Measurements from ENCODE around the gene C10orf67. TPM values are rescaled to one million over a fixed set of nuclear protein-coding genes. Genes with fewer than 3 reads are reported as not detected.

The C10orf67 gene
- total and polyA plus RNA-seq, 9 donors: 0.08 to 1.0 (median 0.28) TPM

DNA sequence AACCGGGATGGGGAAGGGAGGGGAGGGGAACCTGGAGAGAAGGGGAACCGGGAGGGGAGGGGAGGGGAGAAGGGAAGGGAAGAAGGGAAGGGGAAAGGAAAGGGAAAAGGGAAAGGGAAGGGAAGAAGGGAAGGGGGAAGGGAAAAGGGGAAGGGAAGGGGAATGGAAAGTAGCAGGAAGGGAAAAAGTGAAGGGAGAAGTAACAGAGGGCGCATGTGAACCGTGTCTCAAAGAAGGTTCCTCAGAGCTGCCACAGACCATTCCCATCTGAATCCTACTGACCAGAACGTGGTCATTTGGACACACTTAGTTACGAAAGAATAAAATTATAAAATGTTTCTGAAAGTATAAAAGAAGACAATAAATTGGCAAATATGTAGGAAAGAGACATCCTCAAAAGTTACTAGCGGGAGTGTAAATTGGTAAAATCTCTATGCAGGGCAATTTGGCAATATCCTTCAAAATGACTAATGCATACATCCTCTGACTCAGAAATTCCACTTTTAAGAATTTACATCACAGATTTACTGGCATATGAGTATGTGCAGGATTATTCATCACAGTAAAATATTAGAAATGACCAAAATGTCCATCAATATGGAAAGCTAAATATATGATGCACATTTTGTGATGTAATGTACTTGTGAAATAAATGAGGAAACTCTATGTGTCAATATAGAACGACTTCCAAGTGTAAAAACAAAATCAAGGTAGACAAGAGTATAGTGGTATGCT is 12.9 kb downstream of the C10orf67 start:
- no peaks in the 10 kb centered on the region for H3K9me3 ChIP-seq
- WGBS, 3 donors: 77 to 84% (median 78%) methylated on average over 8 of the region's 8 CpGs
- H3K4me1 ChIP-seq (ENCODE audit: insufficient read depth): no peaks in the 10 kb centered on the region
- intact Hi-C loops (cut with DNase I): no loop called here
- no peak overlapping the region for H3K27ac ChIP-seq
- H3K4me3 ChIP-seq: no peak overlapping the region
- DNase-seq: no peak
- no peaks in the 10 kb centered on the region for H3K36me3 ChIP-seq
- H3K27me3 ChIP-seq: no peaks in the 10 kb centered on the region
- no peak for TF ChIP-seq EP300 (IDR thresholded peaks at IDR 0.05)

DNA sequence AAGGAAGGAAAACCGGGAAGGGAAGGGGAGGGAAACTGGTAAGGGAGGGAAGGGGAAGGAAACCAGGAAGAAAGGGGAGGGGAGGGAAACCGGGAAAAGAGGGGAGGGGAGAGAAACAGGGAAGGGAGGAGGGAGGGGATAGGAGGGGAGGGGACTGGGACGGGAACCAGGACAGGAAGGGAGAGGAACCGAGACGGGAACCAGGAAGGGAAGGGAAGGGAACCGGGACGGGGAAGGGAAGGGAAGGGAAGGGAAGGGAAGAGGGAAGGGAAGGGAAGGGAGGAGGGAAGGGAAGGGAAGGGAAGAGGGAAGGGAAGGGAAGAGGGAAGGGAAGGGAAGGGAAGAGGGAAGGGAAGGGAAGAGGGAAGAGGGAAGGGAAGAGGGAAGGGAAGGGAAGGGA is 13.6 kb downstream of the C10orf67 start:
- Histone ChIP-seq H3K4me3 (no peak overlapping the region), H3K27ac (no peak overlapping the region), H3K4me1 (ENCODE audit: insufficient read depth) (no peaks in the 10 kb centered on the region), H3K27me3 (no peaks in the 10 kb centered on the region), H3K9me3 (no peaks in the 10 kb centered on the region), H3K36me3 (no peaks in the 10 kb centered on the region)
- TF ChIP-seq EP300 (IDR thresholded peaks at IDR 0.05) (no peak), POLR2A (IDR thresholded peaks at IDR 0.05) (no peak)
- TF ChIP-seq, protein P1, sequence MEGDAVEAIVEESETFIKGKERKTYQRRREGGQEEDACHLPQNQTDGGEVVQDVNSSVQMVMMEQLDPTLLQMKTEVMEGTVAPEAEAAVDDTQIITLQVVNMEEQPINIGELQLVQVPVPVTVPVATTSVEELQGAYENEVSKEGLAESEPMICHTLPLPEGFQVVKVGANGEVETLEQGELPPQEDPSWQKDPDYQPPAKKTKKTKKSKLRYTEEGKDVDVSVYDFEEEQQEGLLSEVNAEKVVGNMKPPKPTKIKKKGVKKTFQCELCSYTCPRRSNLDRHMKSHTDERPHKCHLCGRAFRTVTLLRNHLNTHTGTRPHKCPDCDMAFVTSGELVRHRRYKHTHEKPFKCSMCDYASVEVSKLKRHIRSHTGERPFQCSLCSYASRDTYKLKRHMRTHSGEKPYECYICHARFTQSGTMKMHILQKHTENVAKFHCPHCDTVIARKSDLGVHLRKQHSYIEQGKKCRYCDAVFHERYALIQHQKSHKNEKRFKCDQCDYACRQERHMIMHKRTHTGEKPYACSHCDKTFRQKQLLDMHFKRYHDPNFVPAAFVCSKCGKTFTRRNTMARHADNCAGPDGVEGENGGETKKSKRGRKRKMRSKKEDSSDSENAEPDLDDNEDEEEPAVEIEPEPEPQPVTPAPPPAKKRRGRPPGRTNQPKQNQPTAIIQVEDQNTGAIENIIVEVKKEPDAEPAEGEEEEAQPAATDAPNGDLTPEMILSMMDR (IDR thresholded peaks at IDR 0.05): no peak
- DNase-seq: no peak
- WGBS, 3 donors: 79 to 92% (median 82%) methylated on average over 6 to 7 of the region's 7 CpGs
- intact Hi-C loops (cut with DNase I): no loop called here

DNA sequence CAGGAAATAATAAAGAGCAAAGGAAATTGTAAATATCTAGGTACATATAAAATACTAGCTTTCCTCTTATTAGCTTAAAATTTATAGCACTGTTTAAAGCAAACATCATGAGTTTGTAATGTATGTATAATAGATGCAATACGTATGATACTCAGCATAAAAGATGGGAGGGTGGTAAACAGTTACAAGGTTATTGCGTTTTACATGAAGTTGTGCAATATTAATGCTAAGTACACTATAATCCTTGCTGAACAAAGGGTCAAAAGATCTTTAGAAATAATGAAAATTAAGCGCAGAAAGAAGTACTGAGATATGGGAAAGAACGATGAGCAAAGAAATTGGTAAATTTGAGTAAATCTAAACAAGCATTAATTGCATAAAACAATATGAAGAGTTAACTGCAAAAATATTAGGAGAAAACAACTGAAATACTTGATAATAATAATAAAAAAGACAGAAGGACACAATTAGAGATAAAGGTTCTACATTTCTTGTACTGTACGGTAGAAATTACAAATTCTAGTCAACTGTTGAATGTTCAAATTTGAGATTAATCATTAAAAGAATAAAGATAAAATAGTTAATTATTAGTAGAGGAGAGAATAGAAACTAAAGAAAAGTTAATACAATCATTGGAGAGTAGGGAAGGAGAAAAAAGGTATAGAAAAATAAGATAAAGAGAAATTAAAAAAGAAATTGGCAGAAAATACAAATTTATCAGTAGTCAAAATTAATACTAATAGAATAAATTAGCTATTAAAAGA is 17.9 kb downstream of the C10orf67 start:
- intact Hi-C loops (cut with DNase I): no loop called here
- no peaks in the 10 kb centered on the region for H3K9me3 ChIP-seq
- H3K27ac ChIP-seq: no peak overlapping the region
- no peaks in the 10 kb centered on the region for H3K27me3 ChIP-seq
- no peaks in the 10 kb centered on the region for H3K4me1 ChIP-seq (ENCODE audit: insufficient read depth)
- no peak for DNase-seq
- H3K4me3 ChIP-seq: no peak overlapping the region
- TF ChIP-seq, protein P1 (IDR thresholded peaks at IDR 0.05): no peak
- TF ChIP-seq EP300 (IDR thresholded peaks at IDR 0.05) (no peak), POLR2A (IDR thresholded peaks at IDR 0.05) (no peak)
- no peaks in the 10 kb centered on the region for H3K36me3 ChIP-seq
- 76 to 91% (median 87%) methylated on average over 5 of the region's 5 CpGs for WGBS, 3 donors

DNA sequence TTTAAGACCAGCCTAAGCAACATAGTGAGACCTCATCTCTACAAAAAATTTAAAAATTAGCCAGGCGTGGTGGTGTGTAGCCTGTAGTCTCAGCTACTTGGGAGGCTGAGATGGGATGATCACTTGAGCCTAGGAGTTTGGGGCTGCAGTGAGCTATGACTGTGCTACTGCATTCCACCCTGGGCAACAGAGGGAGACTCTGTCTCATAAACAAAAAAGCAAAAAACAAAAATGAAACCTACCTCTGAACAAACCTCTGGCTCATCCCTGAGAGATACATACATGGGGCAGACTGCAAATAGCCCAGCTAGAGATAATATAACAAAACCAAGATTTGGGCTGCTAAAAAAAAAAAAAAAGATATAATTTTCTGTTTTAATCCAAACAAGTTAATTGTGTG is 19.5 kb downstream of the C10orf67 start:
- WGBS, 3 donors: 89 to 100% (median 90%) methylated on average over 1 of the region's 1 CpG
- intact Hi-C loops (cut with DNase I): no loop called here
- Histone ChIP-seq H3K4me1 (ENCODE audit: insufficient read depth) (no peaks in the 10 kb centered on the region), H3K36me3 (no peaks in the 10 kb centered on the region), H3K27me3 (no peaks in the 10 kb centered on the region), H3K27ac (no peak overlapping the region), H3K4me3 (no peak overlapping the region), H3K9me3 (no peaks in the 10 kb centered on the region)
- DNase-seq: no peak
- TF ChIP-seq EP300 (IDR thresholded peaks at IDR 0.05) (no peak), POLR2A (IDR thresholded peaks at IDR 0.05) (no peak)
- TF ChIP-seq, protein P1 (IDR thresholded peaks at IDR 0.05): no peak

DNA sequence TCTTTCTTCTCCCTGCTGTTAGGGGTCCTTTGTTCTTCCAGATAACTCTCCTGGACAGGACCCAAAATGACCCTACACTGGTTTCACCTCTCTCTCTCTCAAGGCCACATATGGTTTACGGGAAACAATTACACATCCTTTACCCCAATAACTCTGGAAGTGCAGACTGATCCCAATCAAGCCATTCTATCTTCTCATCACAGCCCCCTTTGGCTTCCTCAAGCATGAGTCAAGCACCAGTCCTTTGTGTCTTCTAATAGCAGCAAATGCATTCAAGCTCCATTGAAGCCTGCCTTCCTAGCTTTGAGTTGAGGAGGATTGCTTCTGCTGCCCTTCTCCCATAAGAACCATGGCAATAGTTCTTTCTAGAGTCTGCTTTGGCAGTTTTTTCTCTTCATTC is 20.2 kb downstream of the C10orf67 start:
- H3K36me3 ChIP-seq: no peaks in the 10 kb centered on the region
- WGBS, 3 donors: 78 to 97% (median 87%) methylated on average over 1 of the region's 1 CpG
- no peak overlapping the region for H3K27ac ChIP-seq
- H3K27me3 ChIP-seq: no peaks in the 10 kb centered on the region
- DNase-seq: no peak
- intact Hi-C loops (cut with DNase I): no loop called here
- no peak overlapping the region for H3K4me3 ChIP-seq
- H3K9me3 ChIP-seq: no peaks in the 10 kb centered on the region
- TF ChIP-seq, protein P1 (IDR thresholded peaks at IDR 0.05): no peak
- no peaks in the 10 kb centered on the region for H3K4me1 ChIP-seq (ENCODE audit: insufficient read depth)
